HuH-7.5 (cell line): ENCODE measurements around the gene GUK1.

ENCODE experiments used
- DNase-seq: peaks from one replicate; pipeline ENCODE4 v3.0.0; 2011; ENCODE audit warnings: low spot score

Gene GUK1

GRCh38 chr1:228139931-228140723 lies at the start of gene GUK1:
Gene GUK1, plus strand, starts transcription at chr1:228140279. Its CDS starts 24 bp downstream, at chr1:228140303.
- DNase-seq = peak; percentile 94

- no peak for DNase-seq
These were observed 49.4 kb upstream of the GUK1 start for GRCh38 chr1:228090613-228091081.

GRCh38 chr1:228091084-228091483 lies 49.0 kb upstream of the GUK1 start:
- no peak for DNase-seq

GRCh38 chr1:228092342-228093049 lies 47.6 kb upstream of the GUK1 start:
- no peak for DNase-seq

GRCh38 chr1:228093050-228093906 lies 46.8 kb upstream of the GUK1 start:
- DNase-seq = no peak

- DNase-seq = no peak
These were observed 45.6 kb upstream of the GUK1 start for GRCh38 chr1:228094432-228095016.

GRCh38 chr1:228095161-228095560 lies 44.9 kb upstream of the GUK1 start:
- DNase-seq = peak; percentile 5

GRCh38 chr1:228095938-228096337 lies 44.1 kb upstream of the GUK1 start:
- DNase-seq = peak; percentile 2

GRCh38 chr1:228096416-228097332 lies 43.4 kb upstream of the GUK1 start:
- DNase-seq = peak; percentile 3

- DNase-seq = peak; percentile 6
These were observed 42.6 kb upstream of the GUK1 start for GRCh38 chr1:228097333-228098081.

- peak; percentile 6 for DNase-seq
These were observed 41.7 kb upstream of the GUK1 start for GRCh38 chr1:228098323-228098931.

- peak; percentile 6 for DNase-seq
These were observed 40.7 kb upstream of the GUK1 start for GRCh38 chr1:228099331-228099732.

GRCh38 chr1:228100822-228101613 lies 39.1 kb upstream of the GUK1 start:
- peak; percentile 22 for DNase-seq

GRCh38 chr1:228101614-228101993 lies 38.5 kb upstream of the GUK1 start:
- DNase-seq = peak; percentile 24

GRCh38 chr1:228101994-228102790 lies 37.9 kb upstream of the GUK1 start:
- DNase-seq = peak; percentile 82

GRCh38 chr1:228102791-228103620 lies 37.1 kb upstream of the GUK1 start, which contains the start of gene C1orf35:
Gene C1orf35, minus strand, starts transcription at chr1:228103325. Its CDS starts 98 bp downstream, at chr1:228103227.
- DNase-seq = peak; percentile 99
